ENCODE results near the gene DNTTIP2. TPM values are rescaled to one million over a fixed set of nuclear protein-coding genes. Genes with fewer than 3 reads are reported as not detected.

DNTTIP2 gene
- total and polyA plus RNA-seq, 9 of the 15 experiments (the other 6 are each of a cell fraction or from before 2014, with no cell fraction given) = 50.4 to 138 (median 97.0) TPM

GRCh38 chr1:93827128-93827527 lies 51.9 kb downstream of the DNTTIP2 start (continued):
- TF ChIP-seq ZNF318 (IDR thresholded peaks at IDR 0.05; ENCODE audit: borderline replicate concordance in 1 of 2, low read depth in 1 of 2) = no peak
- TF ChIP-seq, protein P1, sequence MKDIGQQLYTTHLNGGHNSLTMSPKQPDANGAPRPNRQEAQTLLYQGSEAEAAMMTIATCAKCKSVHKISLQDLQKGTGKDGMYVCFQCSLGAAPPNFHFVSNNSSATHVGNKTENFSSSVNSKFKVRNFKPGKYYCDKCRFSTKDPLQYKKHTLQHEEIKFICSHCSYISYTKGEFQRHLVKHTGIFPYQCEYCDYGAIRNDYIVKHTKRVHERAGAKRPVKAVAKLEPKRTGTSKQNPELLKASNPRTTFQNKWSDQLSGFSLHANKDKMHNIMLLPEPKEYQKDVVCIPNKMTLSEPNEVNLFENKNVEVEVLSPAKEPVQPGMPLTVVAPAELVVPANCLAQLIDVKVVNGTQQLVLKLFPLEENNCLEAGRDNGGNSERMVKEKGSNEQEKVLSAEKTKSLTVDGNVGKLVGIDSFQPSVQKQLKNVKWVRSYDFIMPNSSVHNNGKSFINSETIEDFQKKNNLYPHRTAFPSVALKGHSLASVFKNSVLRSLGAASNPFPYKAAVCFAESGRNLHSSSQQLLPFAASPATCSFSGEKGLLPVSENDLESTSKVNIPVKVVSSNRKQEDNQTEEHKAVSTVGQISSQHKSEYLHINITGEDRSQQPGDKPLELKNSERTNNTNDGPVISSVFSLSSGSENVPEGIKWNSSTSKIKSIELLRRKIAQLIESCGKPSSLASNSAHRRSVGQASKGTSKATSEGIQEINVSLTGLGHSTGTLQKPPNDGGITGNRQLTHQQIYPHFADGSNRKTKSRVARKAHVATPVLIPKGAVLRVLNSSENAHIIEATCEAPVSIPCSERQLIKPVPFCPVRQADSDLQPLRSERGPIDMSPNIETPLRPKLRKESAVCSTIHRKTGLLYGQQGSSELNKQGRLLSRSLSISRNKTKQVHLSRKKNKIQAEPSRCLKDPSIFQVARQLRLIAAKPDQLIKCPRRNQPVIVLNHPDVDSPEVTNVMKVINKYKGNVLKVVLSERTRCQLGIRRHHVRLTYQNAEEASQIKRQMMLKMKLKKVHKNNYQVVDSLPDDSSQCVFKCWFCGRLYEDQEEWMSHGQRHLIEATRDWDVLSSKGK (CRISPR knock-in tag; IDR thresholded peaks at IDR 0.05) = no peak
- no peak for TF ChIP-seq ATF2 (CRISPR knock-in tag; IDR thresholded peaks at IDR 0.05)
- TF ChIP-seq RUNX1 (IDR thresholded peaks at IDR 0.05; ENCODE audit: low read depth) = no peak
- TF ChIP-seq, protein P2, sequence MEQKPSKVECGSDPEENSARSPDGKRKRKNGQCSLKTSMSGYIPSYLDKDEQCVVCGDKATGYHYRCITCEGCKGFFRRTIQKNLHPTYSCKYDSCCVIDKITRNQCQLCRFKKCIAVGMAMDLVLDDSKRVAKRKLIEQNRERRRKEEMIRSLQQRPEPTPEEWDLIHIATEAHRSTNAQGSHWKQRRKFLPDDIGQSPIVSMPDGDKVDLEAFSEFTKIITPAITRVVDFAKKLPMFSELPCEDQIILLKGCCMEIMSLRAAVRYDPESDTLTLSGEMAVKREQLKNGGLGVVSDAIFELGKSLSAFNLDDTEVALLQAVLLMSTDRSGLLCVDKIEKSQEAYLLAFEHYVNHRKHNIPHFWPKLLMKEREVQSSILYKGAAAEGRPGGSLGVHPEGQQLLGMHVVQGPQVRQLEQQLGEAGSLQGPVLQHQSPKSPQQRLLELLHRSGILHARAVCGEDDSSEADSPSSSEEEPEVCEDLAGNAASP (IDR thresholded peaks at IDR 0.05) = no peak
- no peak for TF ChIP-seq ZNF124 (CRISPR knock-in tag; IDR thresholded peaks at IDR 0.05)
- TF ChIP-seq ARID1B (IDR thresholded peaks at IDR 0.05) = no peak
- no peak for TF ChIP-seq ZNF41 (CRISPR knock-in tag; conservative IDR thresholded peaks at IDR 0.05)
- TF ChIP-seq TRIM28 (IDR thresholded peaks at IDR 0.05) = no peak
- TF ChIP-seq, protein P3, sequence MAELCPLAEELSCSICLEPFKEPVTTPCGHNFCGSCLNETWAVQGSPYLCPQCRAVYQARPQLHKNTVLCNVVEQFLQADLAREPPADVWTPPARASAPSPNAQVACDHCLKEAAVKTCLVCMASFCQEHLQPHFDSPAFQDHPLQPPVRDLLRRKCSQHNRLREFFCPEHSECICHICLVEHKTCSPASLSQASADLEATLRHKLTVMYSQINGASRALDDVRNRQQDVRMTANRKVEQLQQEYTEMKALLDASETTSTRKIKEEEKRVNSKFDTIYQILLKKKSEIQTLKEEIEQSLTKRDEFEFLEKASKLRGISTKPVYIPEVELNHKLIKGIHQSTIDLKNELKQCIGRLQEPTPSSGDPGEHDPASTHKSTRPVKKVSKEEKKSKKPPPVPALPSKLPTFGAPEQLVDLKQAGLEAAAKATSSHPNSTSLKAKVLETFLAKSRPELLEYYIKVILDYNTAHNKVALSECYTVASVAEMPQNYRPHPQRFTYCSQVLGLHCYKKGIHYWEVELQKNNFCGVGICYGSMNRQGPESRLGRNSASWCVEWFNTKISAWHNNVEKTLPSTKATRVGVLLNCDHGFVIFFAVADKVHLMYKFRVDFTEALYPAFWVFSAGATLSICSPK (IDR thresholded peaks at IDR 0.05; ENCODE audit: borderline replicate concordance) = no peak

All from K562 (cell line).